Measurements from ENCODE around the gene ZNF862.

GRCh38 chr7:149860821-149861727, 22.9 kb downstream of the ZNF862 start:
- TF ChIP-seq EZH2 (IDR thresholded peaks at IDR 0.05; ENCODE audit: low read depth) = no peak
- TF ChIP-seq CTCF (conservative IDR thresholded peaks at IDR 0.05) = no peak; the same call in 1 of the 2 replicates
